H1 (cell line): Measurements from ENCODE around the gene SAMD9. TPM values are rescaled to one million over a fixed set of nuclear protein-coding genes. Genes with fewer than 3 reads are reported as not detected.

Source experiments
- CTCF ChIA-PET: fragments of 300-600 bp; sonication (Branson Sonifier 250); formaldehyde crosslinking; loops from one replicate; lab custom pipeline; 2021; ENCODE audit not compliant: partially characterized antibody; lab: Charles Lee
- POLR2A ChIA-PET: fragments of 300-600 bp; sonication (Branson Sonifier 250); formaldehyde crosslinking; loops from one replicate; lab custom pipeline; 2021; ENCODE audit warnings: inconsistent platforms; ENCODE audit not compliant: partially characterized antibody; lab: Charles Lee
- DNase-seq, 2 experiments: peaks; one replicate each; pipeline versions ENCODE4 v3.0.0 to v3.0.0-alpha.2; 2010 to 2022; ENCODE audit warnings: low spot score in 2 of 2, low read depth in 1 of 2, mixed read lengths in 1 of 2
- FAIRE-seq: peaks from 2 replicates; lab custom pipeline; 2011; peaks lifted over from hg19 to GRCh38; lab: Jason Lieb, UNC
- H2AFZ ChIP-seq: 2 replicates; pipeline ENCODE4 v1.8.1; 2012; ENCODE audit warnings: low read length, inconsistent platforms
- H2AK5ac ChIP-seq: 2 replicates; pipeline ENCODE4 v1.6.1; 2013; ENCODE audit warnings: low read depth, low read length
- H2BK120ac ChIP-seq: replicated peaks from 2 replicates; pipeline ENCODE3; 2013; ENCODE audit warnings: low read depth, low read length, inconsistent platforms
- H2BK12ac ChIP-seq: 2 replicates; pipeline ENCODE4 v1.6.1; 2013; ENCODE audit warnings: low read depth, low read length
- H2BK15ac ChIP-seq: 2 replicates; pipeline ENCODE4 v1.6.1; 2013; ENCODE audit warnings: low read length
- H2BK20ac ChIP-seq: 2 replicates; pipeline ENCODE4 v1.6.1; 2013; ENCODE audit warnings: low read length
- H2BK5ac ChIP-seq: 2 replicates; pipeline ENCODE4 v1.6.1; 2013; ENCODE audit warnings: low read depth, low read length
- H3K14ac ChIP-seq: 2 replicates; pipeline ENCODE4 v1.6.1; 2013; ENCODE audit warnings: inconsistent platforms; ENCODE audit not compliant: insufficient read length
- H3K18ac ChIP-seq: 2 replicates; pipeline ENCODE4 v1.6.1; 2013; ENCODE audit warnings: low read length; ENCODE audit errors: extremely low read depth
- H3K23ac ChIP-seq: 2 replicates; pipeline ENCODE4 v1.6.1; 2013; ENCODE audit warnings: inconsistent platforms; ENCODE audit not compliant: insufficient read length
- H3K23me2 ChIP-seq: 2 replicates; pipeline ENCODE4 v1.6.1; 2013; ENCODE audit warnings: low read depth, low read length
- H3K27ac ChIP-seq: 2 replicates; pipeline ENCODE4 v1.6.1; 2011; ENCODE audit warnings: low read depth, low read length, inconsistent platforms
- H3K27me3 ChIP-seq, 4 experiments: replicated peaks in 1 of 4; 1 replicate in 1 of 4; 2 replicates in 3 of 4; pipeline versions ENCODE4 v1.6.1 to v1.8.1; 2011 to 2013; ENCODE audit warnings: low read length in 3 of 4, mild to moderate bottlenecking in 3 of 4, inconsistent platforms in 2 of 4, mixed read lengths in 2 of 4, moderate library complexity in 1 of 4; ENCODE audit not compliant: control insufficient read depth in 3 of 4, insufficient read depth in 3 of 4; ENCODE audit errors: extremely low read depth in 1 of 4
- H3K36me3 ChIP-seq, 4 experiments: 2 replicates each; pipeline versions ENCODE4 v1.6.1 to v1.8.1; 2011 to 2013; ENCODE audit warnings: mild to moderate bottlenecking in 4 of 4, low read length in 3 of 4, moderate library complexity in 2 of 4, control low read depth in 1 of 4, inconsistent platforms in 1 of 4; ENCODE audit not compliant: insufficient read depth in 4 of 4, control insufficient read depth in 2 of 4
- H3K4ac ChIP-seq: replicated peaks from 2 replicates; pipeline ENCODE3; 2013; ENCODE audit warnings: low read length, low read depth, mixed read lengths, inconsistent platforms; ENCODE audit not compliant: insufficient read length
- H3K4me1 ChIP-seq, 4 experiments: replicated peaks in 1 of 4; 1 replicate in 1 of 4; 2 replicates in 3 of 4; pipeline versions ENCODE4 v1.6.1 to v1.8.1; 2011 to 2013; ENCODE audit warnings: low read length in 3 of 4, inconsistent platforms in 2 of 4, mixed read lengths in 1 of 4; ENCODE audit not compliant: insufficient read depth in 4 of 4, control insufficient read depth in 3 of 4
- H3K4me2 ChIP-seq, 2 experiments: 2 replicates each; pipeline versions ENCODE4 v1.6.1 to v1.8.1; 2011 to 2013; ENCODE audit warnings: low read depth in 2 of 2, low read length in 2 of 2, control low read depth in 1 of 2, inconsistent platforms in 1 of 2, mild to moderate bottlenecking in 1 of 2; ENCODE audit not compliant: insufficient read depth in 1 of 2
- H3K4me3 ChIP-seq, 4 experiments: fragments of 200-600, 300-600 bp in 1 of 4; sonication (generic), shearing (Covaris generic), sonication (Bioruptor Twin) in 1 of 4; 2 replicates each; pipeline versions ENCODE4 v1.5.1 to v1.8.1; 2011 to 2016; ENCODE audit warnings: low read length in 4 of 4, low read depth in 3 of 4, control low read depth in 2 of 4, inconsistent platforms in 2 of 4, mild to moderate bottlenecking in 2 of 4, mixed read lengths in 1 of 4, moderate library complexity in 1 of 4; ENCODE audit not compliant: insufficient read depth in 2 of 4; ENCODE audit errors: extremely low read depth in 1 of 4
- H3K56ac ChIP-seq: replicated peaks from 2 replicates; pipeline ENCODE3; 2013; ENCODE audit warnings: low read depth, mild to moderate bottlenecking, mixed read lengths, low read length, inconsistent platforms; ENCODE audit not compliant: insufficient read length
- H3K79me1 ChIP-seq: 2 replicates; pipeline ENCODE4 v1.6.1; 2013; ENCODE audit warnings: low read depth, low read length, control low read depth
- H3K79me2 ChIP-seq, 2 experiments: 2 replicates each; pipeline versions ENCODE4 v1.6.1 to v1.8.1; 2012 to 2013; ENCODE audit warnings: low read length in 2 of 2, mild to moderate bottlenecking in 2 of 2, inconsistent platforms in 1 of 2; ENCODE audit not compliant: insufficient read depth in 2 of 2, control insufficient read depth in 1 of 2
- H3K9ac ChIP-seq, 4 experiments: replicated peaks in 1 of 4; 1 replicate in 1 of 4; 2 replicates in 3 of 4; pipeline versions ENCODE4 v1.6.1 to v1.8.1; 2011 to 2013; ENCODE audit warnings: low read depth in 3 of 4, low read length in 3 of 4, control low read depth in 2 of 4, mild to moderate bottlenecking in 2 of 4, moderate library complexity in 2 of 4, inconsistent platforms in 1 of 4; ENCODE audit errors: extremely low read depth in 1 of 4
- H3K9me3 ChIP-seq, 2 experiments: 2 replicates each; pipeline versions ENCODE4 v1.6.1 to v1.8.1; 2012 to 2013; ENCODE audit warnings: mild to moderate bottlenecking in 2 of 2, moderate library complexity in 2 of 2, control low read depth in 1 of 2, inconsistent platforms in 1 of 2, low read depth in 1 of 2, low read length in 1 of 2, mixed read lengths in 1 of 2; ENCODE audit not compliant: insufficient read depth in 2 of 2
- H4K20me1 ChIP-seq, 2 experiments: replicated peaks in 1 of 2; 2 replicates each; pipeline versions ENCODE3 to v1.8.1; 2011 to 2013; ENCODE audit warnings: inconsistent platforms in 2 of 2, low read length in 2 of 2, mild to moderate bottlenecking in 1 of 2; ENCODE audit not compliant: insufficient read depth in 2 of 2, control insufficient read depth in 1 of 2
- H4K5ac ChIP-seq: 2 replicates; pipeline ENCODE4 v1.6.1; 2013; ENCODE audit warnings: low read length, low read depth, mixed read lengths, inconsistent platforms; ENCODE audit not compliant: insufficient read length
- H4K8ac ChIP-seq: 2 replicates; pipeline ENCODE4 v1.8.0; 2013; ENCODE audit warnings: mild to moderate bottlenecking, moderate library complexity, low read length, inconsistent platforms; ENCODE audit not compliant: insufficient read depth; ENCODE audit errors: extremely low read depth
- H4K91ac ChIP-seq: replicated peaks from 2 replicates; pipeline ENCODE3; 2013; ENCODE audit warnings: low read length, mixed read lengths, inconsistent platforms; ENCODE audit not compliant: insufficient read length
- RFX5 ChIP-seq: IDR thresholded peaks from 2 replicates; pipeline ENCODE4 v1.6.1; 2011; ENCODE audit warnings: low read depth, low read length, improper control_type of control experiment, borderline replicate concordance
- TAF7 ChIP-seq: optimal IDR thresholded peaks from 2 replicates; pipeline ENCODE3; 2011; ENCODE audit warnings: low read depth, mild to moderate bottlenecking, inconsistent platforms, low read length, moderate library complexity, borderline replicate concordance
- WGBS, 2 experiments: shearing (Covaris generic) in 1 of 2; methylation state at CpG; one replicate each; pipeline versions ENCODE4 v1.1.6 to v1.1.7; 2013 to 2015; ENCODE audit warnings: low lambda C conversion rate in 2 of 2, mixed read lengths in 2 of 2, inconsistent platforms in 1 of 2, low coverage in 1 of 2, missing lambda C conversion rate in 1 of 2; ENCODE audit not compliant: insufficient replicate concordance in 2 of 2, insufficient coverage in 1 of 2, insufficient read length in 1 of 2; ENCODE audit errors: extremely low coverage in 1 of 2, missing lambda C conversion rate in 1 of 2; 5-methylcytosine and 5-hydroxymethylcytosine counted together
- polyA plus RNA-seq, 7 experiments: library from polyadenylated mRNA; depleted of rRNA in 3 of 7; stranded (reverse) in 5 of 7; unstranded in 2 of 7; fragments of >200 nt in 5 of 7; fragments of 200-250 nt in 2 of 7; gene quantifications; 1 replicate in 5 of 7; 2 replicates in 1 of 7; 4 replicates in 1 of 7; pipeline versions ENCODE4 v1.2.1 to v1.2.3, GENCODE V29; 2011 to 2013; ENCODE audit warnings: missing spikeins in 2 of 7, mixed read lengths in 2 of 7
- total RNA-seq: library from RNA; stranded (reverse); fragmentation: NEBNext Ultra II Directional; extraction: Animal tissue kit (Norgen Biotek cat#: 25700); gene quantifications from 2 replicates; pipeline ENCODE4 v1.2.1, GENCODE V29; 2021

The SAMD9 gene
- total and polyA plus RNA-seq, 2 of the 8 experiments (the other 6 are each of a cell fraction or from before 2014, with no cell fraction given) = 0.02 TPM; not detected in 1

DNA sequence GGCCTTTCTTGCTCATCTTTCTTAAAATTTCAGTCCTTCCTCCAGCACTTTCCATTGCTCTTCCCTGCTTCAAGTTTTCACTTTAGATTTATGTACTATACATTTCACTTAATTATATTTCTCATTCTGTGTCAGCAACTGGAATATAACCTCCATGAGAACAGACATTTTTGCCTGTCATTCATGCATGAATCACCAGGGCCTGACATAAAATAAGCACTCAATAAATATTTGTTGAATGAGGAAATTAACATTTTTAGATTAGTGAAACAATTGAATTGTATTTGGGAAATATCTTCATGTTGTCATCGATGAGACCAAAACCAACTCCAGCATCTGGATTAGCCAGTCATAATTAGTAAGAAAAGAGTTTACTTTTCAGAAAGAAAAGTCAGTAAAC lies 24.3 kb upstream of the SAMD9 start:
- FAIRE-seq (no peak), DNase-seq (no peak)
- no peak overlapping the region for H2AK5ac ChIP-seq
- H3K14ac ChIP-seq = no peak overlapping the region
- H3K18ac ChIP-seq = no peak overlapping the region
- POLR2A ChIA-PET = no interaction called here
- H3K27ac ChIP-seq = no peak overlapping the region
- H2BK20ac ChIP-seq = no peak overlapping the region
- H3K79me2 ChIP-seq = no peaks in the 10 kb centered on the region
- no peak overlapping the region for H3K23ac ChIP-seq
- 75% methylated on average over 1 of the region's 1 CpG; no CpG with 5 or more reads in 1 of the 2 experiments for WGBS, 2 experiments
- no peak overlapping the region for H3K9ac ChIP-seq
- H2BK15ac ChIP-seq = no peak overlapping the region
- no peak overlapping the region for H3K4ac ChIP-seq
- H3K36me3 ChIP-seq = no peaks in the 10 kb centered on the region
- H3K27me3 ChIP-seq = no peaks in the 10 kb centered on the region
- no peaks in the 10 kb centered on the region for H3K23me2 ChIP-seq
- CTCF ChIA-PET = no interaction called here
- H3K4me3 ChIP-seq = no peak overlapping the region
- H4K91ac ChIP-seq = no peak overlapping the region
- H3K9me3 ChIP-seq = no peaks in the 10 kb centered on the region
- H4K20me1 ChIP-seq = no peaks in the 10 kb centered on the region
- no peaks in the 10 kb centered on the region for H3K4me1 ChIP-seq
- H4K8ac ChIP-seq = no peak overlapping the region
- no peak overlapping the region for H2BK12ac ChIP-seq
- TF ChIP-seq RFX5 = no peak
- TF ChIP-seq TAF7 = no peak
- H3K56ac ChIP-seq = no peak overlapping the region
- no peaks in the 10 kb centered on the region for H3K79me1 ChIP-seq
- H2BK5ac ChIP-seq = no peak overlapping the region
- no peak overlapping the region for H2AFZ ChIP-seq
- H3K4me2 ChIP-seq = no peak overlapping the region
- H2BK120ac ChIP-seq = no peak overlapping the region
- no peak overlapping the region for H4K5ac ChIP-seq
